GOT3 (cell line): ENCODE results near the gene MEIOB.
"Not testable (repeated sequence)": the region's sequence is repeated elsewhere in the genome, so short reads cannot be mapped to it uniquely, and the experiment has no call there.

Source experiments
- DNase-seq: peaks from one replicate; lab custom pipeline; 2025; ENCODE audit warnings: mixed read lengths; lab: John Stamatoyannopoulos, UW

The MEIOB gene, protein sequence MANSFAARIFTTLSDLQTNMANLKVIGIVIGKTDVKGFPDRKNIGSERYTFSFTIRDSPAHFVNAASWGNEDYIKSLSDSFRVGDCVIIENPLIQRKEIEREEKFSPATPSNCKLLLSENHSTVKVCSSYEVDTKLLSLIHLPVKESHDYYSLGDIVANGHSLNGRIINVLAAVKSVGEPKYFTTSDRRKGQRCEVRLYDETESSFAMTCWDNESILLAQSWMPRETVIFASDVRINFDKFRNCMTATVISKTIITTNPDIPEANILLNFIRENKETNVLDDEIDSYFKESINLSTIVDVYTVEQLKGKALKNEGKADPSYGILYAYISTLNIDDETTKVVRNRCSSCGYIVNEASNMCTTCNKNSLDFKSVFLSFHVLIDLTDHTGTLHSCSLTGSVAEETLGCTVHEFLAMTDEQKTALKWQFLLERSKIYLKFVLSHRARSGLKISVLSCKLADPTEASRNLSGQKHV

DNA sequence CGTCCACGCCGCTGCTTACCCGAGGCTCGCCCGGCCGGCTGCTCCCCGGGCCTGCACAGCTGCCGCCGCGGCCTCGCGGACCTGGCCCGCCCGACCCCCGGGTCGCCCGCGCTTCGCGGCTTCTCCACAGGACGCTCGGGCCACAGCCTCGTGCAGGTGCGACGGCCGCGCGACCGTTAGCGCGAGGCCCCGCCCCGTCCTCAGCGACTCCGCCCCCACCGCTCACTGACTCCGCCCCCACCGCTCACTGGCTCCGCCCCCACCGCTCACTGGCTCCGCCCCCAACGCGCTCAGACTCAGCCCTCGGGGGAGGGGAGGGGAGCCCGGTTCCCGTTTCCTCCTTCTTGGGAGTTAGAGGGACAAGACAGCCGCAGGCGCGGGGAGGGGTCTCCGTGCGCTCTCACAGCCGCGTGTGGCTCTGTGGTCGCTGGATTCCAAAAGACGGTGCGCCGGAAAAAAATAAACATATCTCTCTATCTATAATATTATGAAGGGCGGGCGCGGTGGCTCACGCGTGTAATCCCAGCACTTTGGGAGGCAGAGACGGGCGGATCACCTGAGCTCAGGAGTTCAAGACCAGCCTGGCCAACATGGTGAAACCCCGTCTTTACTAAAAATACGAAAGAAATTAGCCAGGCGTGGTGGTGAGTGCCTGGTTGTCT lies at the start of gene MEIOB:
MEIOB (minus strand) TSS at position 191 of the 662 bp plus-strand sequence. CDS start 3,989 bp downstream, outside the sequence.
- DNase-seq = no peak

DNA sequence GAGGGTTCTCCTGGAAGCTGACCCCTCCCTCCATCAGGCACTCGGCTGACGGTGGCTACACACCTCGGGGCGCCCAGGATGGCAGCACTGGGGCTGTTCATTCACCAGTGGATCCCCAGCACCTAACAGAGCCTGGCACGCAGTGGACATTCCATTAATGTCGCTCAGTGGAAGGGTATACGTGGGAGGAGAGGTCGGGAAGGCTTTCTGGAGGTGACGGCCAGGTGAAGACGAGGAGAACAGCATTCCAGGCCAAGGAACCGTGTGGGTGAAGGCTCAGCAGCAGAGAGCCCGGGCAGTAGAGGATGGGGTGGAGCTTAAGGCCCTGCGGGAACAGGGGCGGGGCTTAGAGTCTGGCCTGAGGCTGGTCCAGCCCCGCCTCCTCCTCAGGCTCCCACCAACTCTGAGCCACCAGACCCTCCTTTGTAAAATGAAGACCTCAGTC lies 48.8 kb upstream of the MEIOB start:
- no peak for DNase-seq

DNA sequence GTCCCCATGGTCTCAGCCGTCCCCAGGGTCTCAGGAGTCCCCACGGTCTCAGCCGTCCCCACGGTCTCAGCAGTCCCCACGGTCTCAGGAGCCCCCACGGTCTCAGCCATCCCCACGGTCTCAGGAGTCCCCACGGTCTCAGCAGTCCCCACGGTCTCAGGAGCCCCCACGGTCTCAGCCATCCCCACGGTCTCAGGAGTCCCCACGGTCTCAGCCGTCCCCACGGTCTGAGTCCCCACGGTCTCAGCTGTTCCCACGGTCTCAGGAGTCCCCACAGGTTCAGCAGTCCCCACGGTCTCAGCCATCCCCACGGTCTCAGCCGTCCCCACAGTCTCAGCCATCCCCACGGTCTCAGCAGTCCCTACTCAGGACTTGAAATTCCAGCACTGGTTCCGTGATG lies 48.2 kb upstream of the MEIOB start:
- not testable (repeated sequence) for DNase-seq

DNA sequence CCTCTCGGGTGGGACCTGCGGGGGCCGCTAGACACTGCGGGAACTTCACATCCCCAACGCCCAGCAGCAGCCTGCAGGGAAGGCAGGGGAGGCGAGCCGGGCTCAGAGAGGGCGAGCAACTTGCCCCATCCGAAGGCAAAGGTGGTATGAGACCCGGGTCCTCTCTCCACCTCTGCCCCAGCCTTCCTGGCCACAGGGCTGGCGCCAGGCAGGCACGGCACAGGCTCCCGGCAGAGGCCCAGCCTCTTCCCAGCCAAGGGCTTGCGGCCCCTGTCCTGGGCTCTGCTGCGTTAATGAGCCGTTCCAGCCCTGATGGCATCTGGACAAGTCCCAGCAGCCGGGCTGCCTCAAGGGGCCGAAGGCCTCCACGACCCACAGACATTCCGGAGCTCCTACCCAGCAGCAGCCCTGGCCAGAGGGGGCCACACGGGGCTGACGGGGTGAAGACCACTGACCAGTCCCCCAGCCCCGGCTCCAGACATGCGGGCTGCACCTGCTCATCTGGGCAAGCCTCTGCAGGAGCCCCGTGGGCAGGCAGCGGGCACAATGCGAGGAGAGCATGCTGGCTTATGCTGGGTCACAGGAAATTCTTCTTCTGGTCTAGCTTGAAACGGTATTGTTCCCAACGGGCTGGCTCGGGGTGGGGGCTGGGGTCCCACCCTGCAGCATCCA lies 47.5 kb upstream of the MEIOB start:
- DNase-seq = no peak

DNA sequence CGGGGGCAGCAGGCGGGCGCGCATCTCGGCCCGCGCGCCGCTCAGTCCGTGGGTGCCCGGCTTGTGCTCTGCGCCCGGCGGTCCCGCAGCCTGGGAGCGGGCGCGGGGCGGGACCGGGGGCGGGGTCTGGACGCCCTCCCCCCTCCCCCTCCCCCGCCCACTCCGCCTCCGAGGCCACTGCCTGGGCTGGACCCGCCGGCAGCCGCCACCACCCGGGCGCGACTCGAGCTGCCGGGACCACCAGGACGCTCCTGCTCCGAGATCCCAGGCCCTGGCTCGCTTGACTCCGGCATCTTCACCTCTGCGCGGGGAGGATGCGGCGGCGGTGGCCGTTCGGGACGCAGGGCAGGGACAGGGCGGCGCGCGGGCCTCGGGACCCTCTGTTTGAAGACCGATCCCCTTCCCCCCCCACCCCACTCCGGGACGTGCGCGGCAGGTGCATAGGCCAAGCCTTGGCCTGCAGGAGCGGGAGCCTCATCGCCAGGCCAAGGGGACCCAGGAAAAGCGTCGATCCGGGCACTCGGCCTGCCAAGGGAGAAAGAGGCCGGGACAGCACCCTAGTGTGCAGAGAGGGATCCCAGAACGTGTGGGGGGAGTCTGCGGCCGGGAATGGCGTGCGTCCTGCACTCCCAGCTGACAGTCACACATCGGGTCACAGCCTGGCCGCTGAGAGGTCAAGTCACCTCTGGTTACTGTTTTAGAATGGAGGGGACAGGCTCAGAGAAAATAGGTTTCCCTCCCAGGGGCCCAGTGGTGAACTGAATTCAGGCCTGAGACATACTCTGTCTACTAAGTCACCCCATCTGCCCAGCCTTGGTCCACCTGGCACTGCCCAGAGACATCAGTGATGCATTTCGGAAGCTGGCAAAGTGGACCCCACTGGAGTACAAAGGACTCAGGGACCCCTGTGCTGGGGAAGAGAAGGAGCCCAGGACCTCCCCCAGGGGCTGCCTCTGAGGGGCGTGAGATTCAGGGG lies 46.7 kb upstream of the MEIOB start, which contains the start of gene HS3ST6:
HS3ST6 (minus strand) TSS at position 65 of the 976 bp plus-strand sequence. CDS start 92 bp downstream, outside the sequence.
- DNase-seq = no peak

DNA sequence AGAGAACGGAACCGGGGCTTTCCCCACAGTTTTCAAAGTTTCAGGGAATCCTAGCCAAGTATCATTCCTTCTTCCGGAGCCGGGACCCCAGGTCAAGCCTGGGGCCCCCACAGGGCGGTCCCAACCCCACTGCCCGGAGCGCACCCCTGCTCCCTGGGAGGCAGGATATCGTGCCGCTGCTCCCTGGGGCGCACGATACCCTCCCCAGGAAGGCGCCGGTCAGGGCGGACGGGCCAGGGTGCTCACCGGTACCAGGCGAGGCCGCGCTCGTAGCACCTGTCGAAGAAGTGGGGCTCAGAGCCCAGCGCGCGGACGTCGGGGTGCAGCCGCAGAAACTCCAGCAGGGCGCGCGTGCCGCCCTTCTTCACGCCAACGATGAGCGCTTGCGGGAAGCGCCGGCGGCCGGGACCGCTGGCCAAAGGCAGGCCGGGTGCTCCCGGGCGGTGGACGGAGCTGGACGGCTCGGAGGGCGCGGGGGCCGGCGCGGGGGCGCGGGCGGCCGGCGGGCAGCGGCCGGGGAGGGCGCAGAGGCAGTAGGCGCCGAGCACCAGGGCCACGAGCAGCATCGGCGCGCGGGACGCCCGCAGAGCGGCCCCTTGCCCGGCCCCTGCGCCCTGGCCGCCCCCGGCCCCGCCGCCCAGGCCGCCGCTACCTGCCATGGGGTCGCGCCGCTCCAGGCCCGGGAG lies 45.8 kb upstream of the MEIOB start:
- DNase-seq = no peak

DNA sequence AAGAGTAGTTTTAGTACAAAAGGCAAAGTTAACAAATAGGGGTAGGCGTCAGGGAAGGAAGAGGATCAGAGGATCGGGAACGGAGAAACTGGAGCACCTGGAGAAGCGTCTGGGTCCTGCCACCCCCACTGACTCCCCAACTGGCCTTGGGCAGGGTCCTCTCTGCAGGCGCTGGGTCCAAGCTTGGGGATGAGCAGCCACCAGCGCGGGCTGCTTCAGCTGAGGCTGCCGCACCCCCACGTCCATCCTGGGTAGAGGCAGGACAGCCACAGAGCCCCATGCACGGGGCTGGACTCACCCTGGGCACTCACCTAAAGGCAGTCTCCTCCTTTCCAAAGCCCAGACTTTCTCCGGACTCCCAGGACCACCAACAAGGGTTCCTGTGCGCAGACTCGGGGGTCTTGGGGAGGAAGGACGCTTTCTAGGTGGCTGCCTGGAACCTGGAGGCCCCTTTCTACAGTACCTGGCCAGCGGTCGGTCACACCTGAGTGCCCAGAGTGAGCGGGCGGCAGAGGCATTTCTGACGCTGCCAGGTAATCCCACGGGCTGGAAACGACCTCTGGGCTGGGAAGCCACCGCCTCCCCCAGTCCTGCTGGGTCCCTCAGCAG lies 45.2 kb upstream of the MEIOB start:
- DNase-seq = no peak

DNA sequence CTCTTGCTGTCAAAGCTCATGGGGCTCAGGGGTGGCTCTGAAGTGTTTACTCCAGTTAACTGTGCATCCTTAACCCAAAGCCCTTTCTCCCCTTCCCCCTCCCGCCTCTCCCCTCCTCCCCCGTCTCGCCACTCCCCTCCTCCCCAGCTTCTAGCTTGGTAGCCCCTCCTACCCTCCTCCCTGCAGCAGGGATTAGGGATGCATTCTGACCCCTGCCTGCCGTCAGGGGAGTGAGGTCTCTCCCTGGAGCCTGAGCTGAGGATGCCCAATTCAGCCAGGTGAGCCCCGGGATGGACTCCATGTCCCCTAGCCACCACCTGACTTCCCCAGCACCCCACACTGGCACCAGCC lies 44.7 kb upstream of the MEIOB start:
- no peak for DNase-seq

DNA sequence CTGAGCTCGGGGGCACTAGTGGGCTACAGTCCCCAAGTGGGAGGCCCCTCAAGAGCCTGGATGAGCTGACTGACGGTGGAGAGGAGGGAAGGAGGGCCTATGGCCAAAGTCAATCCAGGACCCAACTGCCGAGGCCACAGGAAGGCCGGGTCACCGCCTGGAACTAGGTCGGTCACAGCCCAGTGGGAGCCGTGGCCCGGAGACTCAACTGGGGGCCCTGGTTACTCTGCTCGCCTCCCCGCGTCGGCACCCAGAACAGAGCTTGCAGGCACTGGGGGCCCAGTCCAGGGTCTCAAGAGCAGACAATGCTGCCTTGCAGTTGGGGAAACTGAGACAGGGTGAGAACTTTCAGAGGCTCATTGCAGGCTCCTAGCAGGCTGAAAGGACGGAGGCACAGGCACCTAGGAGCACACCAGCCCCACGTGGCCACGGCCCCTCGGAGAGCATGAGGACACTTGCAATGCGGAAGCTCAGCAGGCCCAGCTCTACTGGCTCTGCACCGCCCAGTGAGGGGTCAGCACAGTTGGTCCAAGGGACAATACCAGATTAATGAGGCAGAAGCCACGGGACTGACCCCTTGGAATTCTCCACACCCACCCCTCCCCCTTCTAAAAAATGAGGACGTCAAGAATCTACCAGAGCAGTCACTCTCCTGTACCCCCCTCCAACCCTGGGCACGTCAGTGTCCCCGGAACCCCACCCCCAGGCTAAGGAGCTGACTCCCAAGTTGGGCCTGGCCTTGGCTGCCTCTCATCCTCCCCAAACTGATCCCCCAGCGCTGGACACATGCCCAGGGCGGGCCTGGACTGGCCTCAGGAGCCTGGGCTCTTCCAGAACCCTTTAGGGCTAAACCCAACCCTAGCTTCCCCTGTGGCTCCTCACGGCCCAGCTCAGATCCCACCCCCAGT lies 44.0 kb upstream of the MEIOB start:
- DNase-seq = no peak

DNA sequence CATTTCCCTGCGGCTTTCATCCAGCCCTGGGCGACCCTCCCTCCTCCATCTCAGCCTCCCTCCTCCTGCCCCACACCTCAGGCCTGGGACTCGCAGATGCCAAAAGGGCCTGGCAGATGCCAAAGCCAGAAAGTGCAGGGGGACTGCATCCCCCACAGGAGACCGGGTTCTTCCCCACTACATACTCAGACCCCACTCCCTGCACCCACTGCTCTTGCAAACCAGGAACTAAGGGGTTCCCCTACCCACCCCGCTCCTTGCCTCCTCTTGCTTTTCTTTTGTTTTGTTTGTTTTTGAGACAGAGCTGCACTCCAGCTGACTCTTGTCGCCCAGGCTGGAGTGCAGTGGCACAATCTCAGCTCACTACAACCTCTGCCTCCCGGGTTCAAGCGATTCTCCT lies 43.0 kb upstream of the MEIOB start:
- DNase-seq = no peak

DNA sequence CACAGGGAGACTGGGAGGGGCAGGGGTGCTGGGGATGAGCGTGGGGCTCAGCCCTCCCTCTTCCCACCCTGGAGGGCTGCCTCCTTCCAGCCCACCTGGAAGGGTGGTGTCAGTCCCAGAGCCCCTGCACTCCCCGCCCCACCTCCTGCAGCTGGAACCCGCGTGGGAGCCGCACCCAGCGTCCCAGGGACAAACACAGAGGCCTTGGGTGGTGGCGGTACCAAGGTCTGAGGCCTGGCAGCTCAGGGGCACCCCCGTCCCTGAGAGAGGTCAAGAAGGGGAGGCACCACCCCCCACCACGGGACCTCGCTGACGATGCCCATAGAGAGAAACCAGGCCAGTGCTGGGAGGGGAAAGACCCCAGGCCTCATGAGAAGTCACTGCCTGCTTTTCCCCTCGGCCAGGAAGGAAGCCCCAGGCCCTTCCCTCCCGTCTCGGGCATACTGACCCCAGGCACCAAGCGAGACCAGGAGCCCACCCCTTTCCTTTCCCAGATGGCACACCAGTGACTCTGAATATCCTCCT lies 42.2 kb upstream of the MEIOB start:
- DNase-seq = no peak

DNA sequence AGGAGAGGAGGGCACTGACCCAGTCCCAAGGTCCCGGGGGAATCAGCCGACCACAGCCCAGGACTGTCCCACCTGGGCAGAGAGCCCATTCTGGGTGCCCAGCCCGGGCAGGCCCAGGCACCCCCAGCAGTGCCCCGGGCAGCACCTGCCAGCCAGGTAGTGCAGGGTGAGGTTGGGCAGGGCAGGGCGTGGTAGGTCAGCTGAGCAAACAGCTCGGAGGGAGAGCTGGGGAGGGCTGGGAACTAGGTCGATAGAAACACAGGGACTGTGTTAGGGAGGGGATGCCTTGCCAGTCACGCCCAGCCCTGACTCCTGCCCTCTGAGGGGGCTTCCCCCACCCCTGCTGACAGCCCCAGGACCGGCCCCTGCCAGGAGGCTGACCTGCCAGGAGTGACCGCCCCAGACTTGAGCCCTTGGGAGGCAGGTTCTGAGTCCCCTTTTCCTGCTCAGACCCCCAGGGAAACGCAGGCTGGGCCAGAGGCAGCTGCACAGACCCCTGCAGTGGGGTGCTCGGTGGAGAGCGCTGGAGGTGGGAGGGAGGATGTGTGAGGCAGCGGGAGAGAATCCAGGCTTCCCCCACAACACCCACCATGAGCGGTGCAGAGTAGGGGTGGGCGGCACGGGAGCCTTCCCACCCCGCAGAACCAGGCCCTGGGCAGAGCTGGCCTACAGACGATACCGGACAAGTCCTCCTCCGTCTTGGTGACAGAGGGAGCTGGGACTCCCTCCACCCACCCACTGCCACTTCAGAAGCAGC lies 41.5 kb upstream of the MEIOB start:
- DNase-seq = no peak

DNA sequence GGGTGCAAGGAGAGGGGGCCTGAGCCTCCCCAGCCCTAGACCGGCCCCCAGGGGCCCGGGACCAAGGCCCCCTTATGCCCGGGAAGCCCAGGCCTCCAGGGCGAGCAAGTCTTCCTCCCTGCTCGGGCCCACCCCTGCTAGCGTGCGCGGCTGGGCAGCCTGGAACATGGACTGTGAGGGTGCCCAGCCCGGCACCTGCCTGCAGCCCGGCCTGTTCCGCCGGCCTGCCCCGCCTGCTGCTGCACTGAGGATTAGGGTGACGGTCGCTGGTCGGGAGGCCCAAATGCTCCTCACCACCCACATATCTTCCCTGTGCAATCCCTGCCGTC lies 40.2 kb upstream of the MEIOB start:
- no peak for DNase-seq

DNA sequence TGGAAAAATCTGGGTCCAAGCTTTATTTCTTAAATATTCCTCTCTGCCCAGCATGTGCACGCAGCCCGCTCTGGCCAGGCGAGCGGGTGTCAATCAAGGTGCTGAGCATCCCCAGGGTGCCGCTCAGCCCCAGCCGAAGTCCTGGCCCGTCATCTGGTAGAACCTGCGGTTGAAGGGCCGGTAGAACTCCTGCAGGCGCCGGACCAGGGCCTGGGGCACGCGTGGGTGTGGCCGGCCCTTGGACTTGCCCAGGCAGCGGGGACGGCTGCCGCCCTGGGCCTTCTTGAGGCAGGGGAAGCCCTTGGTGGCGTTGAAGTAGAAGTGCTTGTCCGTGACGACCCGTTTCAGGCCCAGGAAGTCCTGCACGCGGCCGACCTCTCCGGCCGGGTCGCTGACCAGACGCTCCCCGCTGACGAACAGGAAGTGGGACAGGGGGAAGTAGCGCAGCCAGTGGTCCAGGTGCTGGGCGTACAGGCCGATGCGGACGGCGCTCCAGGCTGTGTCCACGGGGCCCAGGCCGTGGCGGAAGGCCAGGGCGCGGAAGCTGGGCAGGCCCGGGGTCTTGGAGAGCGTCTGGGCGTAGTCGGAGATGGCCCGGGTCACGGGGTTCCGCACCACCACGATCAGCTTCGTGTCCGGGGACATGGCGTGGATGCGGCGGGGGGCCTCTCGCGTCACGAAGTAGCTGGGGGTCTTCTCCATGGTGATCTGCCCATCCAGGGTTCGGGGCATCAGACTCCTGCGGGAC lies 39.7 kb upstream of the MEIOB start:
- DNase-seq = no peak

DNA sequence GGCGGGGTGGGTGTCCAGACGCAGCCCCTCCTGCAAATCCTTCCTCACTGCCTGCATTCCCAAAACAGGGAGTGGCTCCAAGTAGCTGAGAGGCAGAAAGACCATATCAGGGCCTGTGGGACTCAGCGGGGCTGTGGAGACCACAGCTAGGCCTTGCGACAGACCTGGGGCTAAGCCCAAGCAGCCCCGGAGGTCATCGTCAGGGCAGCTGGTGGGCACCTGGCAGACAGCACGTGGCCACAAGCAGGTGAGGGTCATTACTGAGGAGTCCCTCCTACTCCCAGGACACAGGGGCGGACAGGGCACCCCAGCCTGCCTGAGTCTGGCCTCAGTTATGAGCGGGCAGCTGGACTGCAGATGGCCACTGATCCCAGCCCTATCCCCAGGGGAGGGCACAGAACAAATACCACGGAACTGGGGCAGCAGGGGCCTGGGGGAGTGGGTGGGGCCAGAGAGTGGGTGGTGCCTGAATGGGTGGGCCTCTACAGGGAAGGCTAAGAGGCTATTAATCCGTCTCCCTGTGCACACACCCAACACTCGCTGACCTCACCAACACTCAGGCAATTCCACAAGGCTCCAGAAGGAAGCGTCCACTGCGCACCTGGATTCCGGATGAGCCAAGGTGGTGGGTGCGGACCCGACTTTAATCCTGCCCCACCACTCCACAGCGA lies 37.7 kb upstream of the MEIOB start:
- DNase-seq = no peak

DNA sequence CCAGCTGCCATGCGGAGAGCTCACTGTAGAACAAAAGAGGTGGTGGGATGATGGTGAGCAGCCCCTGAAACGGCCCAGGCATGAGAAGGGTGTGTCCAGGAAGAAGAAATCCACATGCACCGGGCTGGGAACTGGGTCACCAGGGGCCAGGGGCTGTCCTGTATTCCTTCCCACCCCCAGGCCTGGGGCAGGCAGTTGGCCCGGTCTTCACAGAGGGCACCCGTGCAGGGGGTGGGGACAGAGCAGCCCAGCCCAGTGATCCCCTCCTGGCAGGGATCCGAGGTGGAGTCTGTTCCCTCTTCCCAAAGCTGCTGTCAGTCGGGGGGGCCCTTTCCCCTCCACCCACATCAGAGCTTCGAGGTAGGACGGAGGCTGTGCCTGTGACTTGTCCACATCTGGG lies 37.0 kb upstream of the MEIOB start:
- DNase-seq = no peak

DNA sequence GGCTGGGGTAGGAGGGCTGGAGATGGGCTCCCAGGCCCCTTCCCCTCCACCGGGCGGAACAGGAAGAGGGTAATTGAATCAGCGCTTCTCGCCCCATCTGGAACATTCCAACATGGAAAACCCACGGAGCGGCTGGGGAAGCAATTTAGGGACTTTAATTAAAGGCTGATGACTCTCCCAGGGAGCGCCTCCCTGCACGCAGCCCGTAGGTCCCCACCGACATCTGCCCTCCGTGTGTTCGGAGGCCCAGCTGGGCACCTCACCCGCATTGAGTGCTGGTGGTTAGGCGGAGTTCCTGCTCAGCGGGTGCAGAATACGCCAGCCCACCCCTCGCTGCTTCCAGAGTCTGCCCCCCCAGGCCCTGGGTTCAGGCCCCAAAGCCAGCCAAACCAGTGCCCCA lies 36.2 kb upstream of the MEIOB start:
- no peak for DNase-seq
